Measurements from ENCODE around the gene PHF21A. TPM values are rescaled to one million over a fixed set of nuclear protein-coding genes. Genes with fewer than 3 reads are reported as not detected.

PHF21A gene
- total and polyA plus RNA-seq, 2 experiments from 2014 or later: 42.1 to 55.6 TPM

DNA sequence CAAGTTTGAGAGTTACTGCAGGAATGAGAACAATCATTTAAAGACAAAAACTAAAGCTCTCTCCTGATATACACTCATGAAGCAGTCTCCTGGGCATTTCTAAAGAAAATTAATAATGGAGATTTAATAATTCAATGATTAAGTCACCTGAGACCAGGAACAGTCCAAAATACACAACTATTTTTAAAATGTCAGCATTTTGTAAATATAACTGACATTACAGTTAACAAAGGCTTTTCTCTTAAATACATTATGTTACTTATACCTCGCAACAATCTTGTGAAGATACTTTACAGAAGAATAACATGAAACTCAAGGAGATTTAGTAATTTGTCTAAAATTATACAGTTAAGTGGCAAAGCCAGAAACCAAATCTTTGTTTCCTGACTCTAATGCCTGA lies 111.2 kb downstream of the PHF21A start:
- Histone ChIP-seq H3K9me3 (ENCODE audit: low read depth) (no peaks in the 10 kb centered on the region), H3K27me3 (no peaks in the 10 kb centered on the region), H3K4me1 (ENCODE audit: low read depth) (peaks cover 24% of the 10 kb centered on the region), H3K27ac (peak overlapping the region; percentile 33), H3K36me3 (no peaks in the 10 kb centered on the region), H3K4me3 (no peak overlapping the region)
- TF ChIP-seq, protein P1, sequence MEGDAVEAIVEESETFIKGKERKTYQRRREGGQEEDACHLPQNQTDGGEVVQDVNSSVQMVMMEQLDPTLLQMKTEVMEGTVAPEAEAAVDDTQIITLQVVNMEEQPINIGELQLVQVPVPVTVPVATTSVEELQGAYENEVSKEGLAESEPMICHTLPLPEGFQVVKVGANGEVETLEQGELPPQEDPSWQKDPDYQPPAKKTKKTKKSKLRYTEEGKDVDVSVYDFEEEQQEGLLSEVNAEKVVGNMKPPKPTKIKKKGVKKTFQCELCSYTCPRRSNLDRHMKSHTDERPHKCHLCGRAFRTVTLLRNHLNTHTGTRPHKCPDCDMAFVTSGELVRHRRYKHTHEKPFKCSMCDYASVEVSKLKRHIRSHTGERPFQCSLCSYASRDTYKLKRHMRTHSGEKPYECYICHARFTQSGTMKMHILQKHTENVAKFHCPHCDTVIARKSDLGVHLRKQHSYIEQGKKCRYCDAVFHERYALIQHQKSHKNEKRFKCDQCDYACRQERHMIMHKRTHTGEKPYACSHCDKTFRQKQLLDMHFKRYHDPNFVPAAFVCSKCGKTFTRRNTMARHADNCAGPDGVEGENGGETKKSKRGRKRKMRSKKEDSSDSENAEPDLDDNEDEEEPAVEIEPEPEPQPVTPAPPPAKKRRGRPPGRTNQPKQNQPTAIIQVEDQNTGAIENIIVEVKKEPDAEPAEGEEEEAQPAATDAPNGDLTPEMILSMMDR (IDR thresholded peaks at IDR 0.05; ENCODE audit: low read depth, low read length): no peak
- DNase-seq (ENCODE audit: low read depth in 1 of 2, low spot score in 1 of 2): no peak

DNA sequence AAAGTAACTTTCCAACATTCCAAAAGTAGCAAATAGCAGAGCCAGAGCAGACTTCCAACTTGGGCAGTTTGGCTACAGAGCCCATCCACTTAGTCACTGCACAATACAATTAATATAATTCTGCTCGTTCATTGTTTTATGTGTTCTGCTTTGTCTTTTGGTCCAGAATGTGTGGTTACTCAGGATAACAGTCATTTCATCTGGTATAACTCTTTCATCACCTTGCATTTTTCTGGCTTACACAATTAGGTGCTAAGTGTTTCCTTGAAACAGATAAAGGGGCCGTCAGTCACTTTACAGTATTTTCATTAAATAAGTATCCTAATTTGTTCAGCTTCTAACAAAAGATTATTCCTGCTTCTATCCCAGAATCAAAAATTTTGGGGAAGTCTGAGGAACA lies 111.6 kb downstream of the PHF21A start:
- TF ChIP-seq, protein P1 (IDR thresholded peaks at IDR 0.05; ENCODE audit: low read depth, low read length): no peak
- Histone ChIP-seq H3K9me3 (ENCODE audit: low read depth) (no peaks in the 10 kb centered on the region), H3K36me3 (no peaks in the 10 kb centered on the region), H3K4me3 (no peak overlapping the region), H3K4me1 (ENCODE audit: low read depth) (peaks cover 24% of the 10 kb centered on the region), H3K27me3 (no peaks in the 10 kb centered on the region), H3K27ac (peak overlapping the region; percentile 33)
- DNase-seq (ENCODE audit: low read depth in 1 of 2, low spot score in 1 of 2): peak; percentile 30 to 69

- TF ChIP-seq, protein P1 (IDR thresholded peaks at IDR 0.05; ENCODE audit: low read depth, low read length): peak; percentile 75
- no peaks in the 10 kb centered on the region for H3K36me3 ChIP-seq
- no peak overlapping the region for H3K4me3 ChIP-seq
- H3K4me1 ChIP-seq (ENCODE audit: low read depth): peaks cover 29% of the 10 kb centered on the region
- DNase-seq (ENCODE audit: low read depth in 1 of 2, low spot score in 1 of 2): peak; percentile 75 to 84
- H3K27ac ChIP-seq: no peak overlapping the region
- H3K27me3 ChIP-seq: no peaks in the 10 kb centered on the region
- no peaks in the 10 kb centered on the region for H3K9me3 ChIP-seq (ENCODE audit: low read depth)
Observed at GRCh38 chr11:46006418-46007070, 114.7 kb downstream of the PHF21A start.

GRCh38 chr11:46003572-46003971 lies 117.7 kb downstream of the PHF21A start:
- peak in 1 of 2 donors; percentile 74 for DNase-seq (ENCODE audit: low read depth in 1 of 2, low spot score in 1 of 2)
- no peak overlapping the region for H3K27ac ChIP-seq
- H3K4me1 ChIP-seq (ENCODE audit: low read depth): peaks cover 11% of the 10 kb centered on the region
- TF ChIP-seq, protein P1 (IDR thresholded peaks at IDR 0.05; ENCODE audit: low read depth, low read length): no peak
- H3K36me3 ChIP-seq: no peaks in the 10 kb centered on the region
- H3K9me3 ChIP-seq (ENCODE audit: low read depth): no peaks in the 10 kb centered on the region
- no peak overlapping the region for H3K4me3 ChIP-seq
- no peaks in the 10 kb centered on the region for H3K27me3 ChIP-seq

- no peak overlapping the region for H3K27ac ChIP-seq
- DNase-seq (ENCODE audit: low read depth in 1 of 2, low spot score in 1 of 2): no peak
- H3K4me1 ChIP-seq (ENCODE audit: low read depth): peaks cover 19% of the 10 kb centered on the region
- H3K27me3 ChIP-seq: no peaks in the 10 kb centered on the region
- no peaks in the 10 kb centered on the region for H3K36me3 ChIP-seq
- H3K9me3 ChIP-seq (ENCODE audit: low read depth): no peaks in the 10 kb centered on the region
- no peak overlapping the region for H3K4me3 ChIP-seq
- TF ChIP-seq, protein P1 (IDR thresholded peaks at IDR 0.05; ENCODE audit: low read depth, low read length): no peak
Observed at GRCh38 chr11:46002189-46002588, 119.1 kb downstream of the PHF21A start.

Data from cardiac muscle cell (in vitro differentiated cells and primary cell).